Measurements from ENCODE around the gene DIPK1C.

DNA sequence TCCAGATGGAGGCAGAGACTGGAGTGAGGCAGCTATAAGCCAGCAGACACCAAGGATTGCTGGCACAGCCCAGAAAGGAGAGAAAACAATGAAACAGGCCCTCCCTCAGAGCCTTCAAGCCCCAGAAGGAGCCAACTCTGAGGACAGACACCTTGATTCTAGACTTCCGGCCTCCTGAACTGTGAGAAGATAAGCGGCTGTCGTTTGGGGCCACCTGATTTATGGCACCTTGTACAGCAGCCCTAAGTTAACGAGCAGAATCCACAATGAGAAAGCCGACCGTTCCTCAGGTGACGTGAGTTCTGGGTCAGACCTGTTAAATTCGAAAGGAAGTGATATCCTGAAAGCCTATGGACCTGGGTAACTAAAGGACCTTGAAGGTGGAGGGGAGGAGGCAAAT is 31.8 kb upstream of the DIPK1C start:
- TF ChIP-seq, protein P1, sequence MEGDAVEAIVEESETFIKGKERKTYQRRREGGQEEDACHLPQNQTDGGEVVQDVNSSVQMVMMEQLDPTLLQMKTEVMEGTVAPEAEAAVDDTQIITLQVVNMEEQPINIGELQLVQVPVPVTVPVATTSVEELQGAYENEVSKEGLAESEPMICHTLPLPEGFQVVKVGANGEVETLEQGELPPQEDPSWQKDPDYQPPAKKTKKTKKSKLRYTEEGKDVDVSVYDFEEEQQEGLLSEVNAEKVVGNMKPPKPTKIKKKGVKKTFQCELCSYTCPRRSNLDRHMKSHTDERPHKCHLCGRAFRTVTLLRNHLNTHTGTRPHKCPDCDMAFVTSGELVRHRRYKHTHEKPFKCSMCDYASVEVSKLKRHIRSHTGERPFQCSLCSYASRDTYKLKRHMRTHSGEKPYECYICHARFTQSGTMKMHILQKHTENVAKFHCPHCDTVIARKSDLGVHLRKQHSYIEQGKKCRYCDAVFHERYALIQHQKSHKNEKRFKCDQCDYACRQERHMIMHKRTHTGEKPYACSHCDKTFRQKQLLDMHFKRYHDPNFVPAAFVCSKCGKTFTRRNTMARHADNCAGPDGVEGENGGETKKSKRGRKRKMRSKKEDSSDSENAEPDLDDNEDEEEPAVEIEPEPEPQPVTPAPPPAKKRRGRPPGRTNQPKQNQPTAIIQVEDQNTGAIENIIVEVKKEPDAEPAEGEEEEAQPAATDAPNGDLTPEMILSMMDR (IDR thresholded peaks at IDR 0.05) = no peak
- no peak for TF ChIP-seq EZH2 (IDR thresholded peaks at IDR 0.05)

Data from neural progenitor cell (in vitro differentiated cells).